Endodermal cell (in vitro differentiated cells): ENCODE measurements around the gene RGS6. TPM values are rescaled to one million over a fixed set of nuclear protein-coding genes. Genes with fewer than 3 reads are reported as not detected.

Experiments
- DNase-seq: peaks from one replicate; pipeline ENCODE4 v3.0.0-alpha.2; 2017
- H3K27ac ChIP-seq: 2 replicates; pipeline ENCODE4 v1.5.1; 2013; ENCODE audit warnings: mild to moderate bottlenecking, low read depth, low read length, moderate library complexity
- H3K27me3 ChIP-seq: 2 replicates; pipeline ENCODE4 v1.6.1; 2013; ENCODE audit warnings: mild to moderate bottlenecking, low read length, moderate library complexity; ENCODE audit not compliant: insufficient read depth, control insufficient read depth, poor library complexity, severe bottlenecking
- H3K36me3 ChIP-seq: 2 replicates; pipeline ENCODE4 v1.7.0; 2013; ENCODE audit warnings: mild to moderate bottlenecking, low read length, moderate library complexity; ENCODE audit not compliant: control insufficient read depth, insufficient read depth
- H3K4me1 ChIP-seq: one replicate; pipeline ENCODE4 v1.7.0; 2013; ENCODE audit warnings: low read length; ENCODE audit not compliant: control insufficient read depth, insufficient read depth
- H3K4me3 ChIP-seq: 2 replicates; pipeline ENCODE4 v1.5.1; 2013; ENCODE audit warnings: mild to moderate bottlenecking, low read length, moderate library complexity
- H3K9ac ChIP-seq: 2 replicates; pipeline ENCODE4 v1.6.1; 2013; ENCODE audit warnings: mild to moderate bottlenecking, low read length, moderate library complexity; ENCODE audit not compliant: poor library complexity, severe bottlenecking; ENCODE audit errors: extremely low read depth
- H3K9me3 ChIP-seq: 2 replicates; pipeline ENCODE4 v1.6.1; 2013; ENCODE audit warnings: mild to moderate bottlenecking, low read length, moderate library complexity; ENCODE audit not compliant: control insufficient read depth
- H3K27ac Mint-ChIP-seq: 2 replicates; pipeline ENCODE4 v1.8.0; 2020; ENCODE audit warnings: mixed read lengths
- H3K27me3 Mint-ChIP-seq: 2 replicates; pipeline ENCODE4 v1.8.0; 2021; ENCODE audit warnings: mild to moderate bottlenecking, mixed read lengths; ENCODE audit not compliant: insufficient read depth
- H3K36me3 Mint-ChIP-seq: 2 replicates; pipeline ENCODE4 v1.8.0; 2020; ENCODE audit warnings: low read depth, mixed read lengths
- H3K4me1 Mint-ChIP-seq: 2 replicates; pipeline ENCODE4 v1.8.0; 2020; ENCODE audit warnings: mixed read lengths
- H3K4me3 Mint-ChIP-seq: 2 replicates; pipeline ENCODE4 v1.8.0; 2020; ENCODE audit warnings: mild to moderate bottlenecking, moderate library complexity, mixed read lengths
- H3K9me3 Mint-ChIP-seq: 2 replicates; pipeline ENCODE4 v1.8.0; 2020; ENCODE audit warnings: mild to moderate bottlenecking, mixed read lengths
- CTCF ChIP-seq: fragments of 200-600 bp; sonication (generic); conservative IDR thresholded peaks from 2 replicates; pipeline ENCODE4 v1.5.0; 2021; ENCODE audit warnings: antibody characterized with exemption, mild to moderate bottlenecking
- WGBS, 2 experiments: methylation state at CpG; one replicate each; pipeline versions ENCODE4 v1.1.5 to v1.1.7; 2013; ENCODE audit warnings: missing lambda C conversion rate in 2 of 2, mixed read lengths in 1 of 2; ENCODE audit not compliant: insufficient coverage in 1 of 2, insufficient read length in 1 of 2; 5-methylcytosine and 5-hydroxymethylcytosine counted together
- total RNA-seq, 2 donors: library from RNA; stranded (reverse); fragmentation: NEBNext Ultra II Directional in 1 of 2; extraction: Animal tissue kit (Norgen Biotek cat#: 25700) in 1 of 2; gene quantifications; 2 replicates in 1 of 2; 3 replicates in 1 of 2; pipeline ENCODE4 v1.2.1, GENCODE V29; 2021

The RGS6 gene
- total RNA-seq, 2 donors from 2014 or later, result 10.1 to 16.3 TPM

- H3K27me3 ChIP-seq, result no peaks in the 10 kb centered on the region
- Mint-ChIP-seq H3K27me3 (peaks cover 4% of the 10 kb centered on the region), H3K27ac (no peak overlapping the region), H3K4me1 (no peaks in the 10 kb centered on the region), H3K36me3 (no peaks in the 10 kb centered on the region), H3K4me3 (no peak overlapping the region), H3K9me3 (peaks cover 14% of the 10 kb centered on the region)
- no peak for TF ChIP-seq CTCF
- DNase-seq, result no peak
- H3K36me3 ChIP-seq, result no peaks in the 10 kb centered on the region
- H3K4me3 ChIP-seq, result no peak overlapping the region
- no peaks in the 10 kb centered on the region for H3K9me3 ChIP-seq
- no peaks in the 10 kb centered on the region for H3K4me1 ChIP-seq
- H3K9ac ChIP-seq, result no peak overlapping the region
- no peak overlapping the region for H3K27ac ChIP-seq
Measured at GRCh38 chr14:72201645-72202044, 269.4 kb downstream of the RGS6 start.

GRCh38 chr14:72213424-72213823, 281.2 kb downstream of the RGS6 start:
- 91 to 100% methylated on average over 1 to 4 of the region's 4 CpGs for WGBS, 2 experiments
- no peak for TF ChIP-seq CTCF

GRCh38 chr14:72215080-72215479, 282.9 kb downstream of the RGS6 start:
- no peaks in the 10 kb centered on the region for H3K36me3 ChIP-seq
- Mint-ChIP-seq H3K4me3 (no peak overlapping the region), H3K27me3 (no peaks in the 10 kb centered on the region), H3K27ac (no peak overlapping the region), H3K36me3 (no peaks in the 10 kb centered on the region), H3K4me1 (peaks cover 3% of the 10 kb centered on the region), H3K9me3 (peaks cover 9% of the 10 kb centered on the region)
- no peak for DNase-seq
- H3K4me3 ChIP-seq, result no peak overlapping the region
- WGBS, 2 experiments, result 85 to 100% methylated on average over 1 to 2 of the region's 2 CpGs
- no peak for TF ChIP-seq CTCF
- peaks cover 11% of the 10 kb centered on the region for H3K9me3 ChIP-seq
- H3K27me3 ChIP-seq, result no peaks in the 10 kb centered on the region
- no peaks in the 10 kb centered on the region for H3K4me1 ChIP-seq
- no peak overlapping the region for H3K27ac ChIP-seq
- H3K9ac ChIP-seq, result no peak overlapping the region

More at GRCh38 chr14:72213424-72213823, 281.2 kb downstream of the RGS6 start:
- Histone ChIP-seq H3K4me3 (no peak overlapping the region), H3K27me3 (no peaks in the 10 kb centered on the region), H3K9me3 (no peaks in the 10 kb centered on the region), H3K4me1 (no peaks in the 10 kb centered on the region), H3K9ac (no peak overlapping the region), H3K36me3 (no peaks in the 10 kb centered on the region), H3K27ac (no peak overlapping the region)
- DNase-seq, result no peak
- Mint-ChIP-seq H3K27me3 (no peaks in the 10 kb centered on the region), H3K4me3 (no peak overlapping the region), H3K9me3 (peaks cover 3% of the 10 kb centered on the region), H3K4me1 (peaks cover 3% of the 10 kb centered on the region), H3K27ac (no peak overlapping the region), H3K36me3 (no peaks in the 10 kb centered on the region)
